Suprapubic skin (tissue), 4 donors: ENCODE measurements around the gene CAPN10.

Source experiments
- EP300 ChIP-seq: sonication (generic); formaldehyde crosslinking; IDR thresholded peaks from one replicate; pipeline ENCODE4 v1.6.1; 2017; ENCODE audit warnings: antibody characterized with exemption
- POLR2A ChIP-seq, 2 donors: fragments of 450-650 bp; IDR thresholded peaks; one replicate each; pipeline ENCODE4 v1.6.1; 2017; ENCODE audit warnings: antibody characterized with exemption in 2 of 2, mild to moderate bottlenecking in 2 of 2, moderate library complexity in 2 of 2
- POLR2AphosphoS5 ChIP-seq, 3 donors: sonication (generic); formaldehyde crosslinking; IDR thresholded peaks; one replicate each; pipeline ENCODE4 v1.6.1; 2017; ENCODE audit warnings: antibody characterized with exemption in 3 of 3
- TF ChIP-seq, protein P1 (sequence below), 2 donors: fragments of 200-600 bp in 1 of 2; fragments of 450-650 bp in 1 of 2; sonication (generic) in 1 of 2; IDR thresholded peaks; one replicate each; pipeline ENCODE4 v1.5.1; 2016 to 2019; ENCODE audit warnings: antibody characterized with exemption in 2 of 2, mild to moderate bottlenecking in 1 of 2, moderate library complexity in 1 of 2

DNA sequence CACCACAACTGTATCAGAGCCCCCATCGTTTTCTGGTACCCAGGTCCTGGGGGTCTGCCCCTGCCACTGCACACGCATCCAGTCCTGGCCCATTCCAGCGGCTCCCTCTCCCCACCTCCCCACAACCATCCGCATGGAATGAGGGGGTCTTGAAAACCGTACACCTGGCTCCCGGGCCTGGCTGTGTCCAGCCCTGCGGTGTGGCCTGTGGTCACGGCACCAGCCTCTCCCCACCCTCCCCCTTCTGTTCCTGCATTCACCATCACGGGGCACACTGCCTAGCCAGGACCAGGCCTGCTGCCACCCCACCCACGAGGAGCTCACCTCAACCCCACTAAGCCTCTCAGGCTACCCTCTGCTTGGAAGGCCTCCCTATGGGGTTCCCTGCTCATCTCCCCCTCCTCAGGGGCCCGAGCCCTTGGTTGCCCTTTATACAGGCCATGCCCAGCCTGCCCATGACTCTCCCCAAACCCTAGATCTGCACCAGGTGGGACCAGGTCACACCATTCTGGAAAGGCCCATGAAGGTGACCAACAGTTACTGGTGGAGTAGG is 50.1 kb downstream of the CAPN10 start:
- TF ChIP-seq EP300: no peak
- TF ChIP-seq POLR2A (IDR thresholded peaks at IDR 0.05): no peak
- TF ChIP-seq, protein P1, sequence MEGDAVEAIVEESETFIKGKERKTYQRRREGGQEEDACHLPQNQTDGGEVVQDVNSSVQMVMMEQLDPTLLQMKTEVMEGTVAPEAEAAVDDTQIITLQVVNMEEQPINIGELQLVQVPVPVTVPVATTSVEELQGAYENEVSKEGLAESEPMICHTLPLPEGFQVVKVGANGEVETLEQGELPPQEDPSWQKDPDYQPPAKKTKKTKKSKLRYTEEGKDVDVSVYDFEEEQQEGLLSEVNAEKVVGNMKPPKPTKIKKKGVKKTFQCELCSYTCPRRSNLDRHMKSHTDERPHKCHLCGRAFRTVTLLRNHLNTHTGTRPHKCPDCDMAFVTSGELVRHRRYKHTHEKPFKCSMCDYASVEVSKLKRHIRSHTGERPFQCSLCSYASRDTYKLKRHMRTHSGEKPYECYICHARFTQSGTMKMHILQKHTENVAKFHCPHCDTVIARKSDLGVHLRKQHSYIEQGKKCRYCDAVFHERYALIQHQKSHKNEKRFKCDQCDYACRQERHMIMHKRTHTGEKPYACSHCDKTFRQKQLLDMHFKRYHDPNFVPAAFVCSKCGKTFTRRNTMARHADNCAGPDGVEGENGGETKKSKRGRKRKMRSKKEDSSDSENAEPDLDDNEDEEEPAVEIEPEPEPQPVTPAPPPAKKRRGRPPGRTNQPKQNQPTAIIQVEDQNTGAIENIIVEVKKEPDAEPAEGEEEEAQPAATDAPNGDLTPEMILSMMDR (IDR thresholded peaks at IDR 0.05): no peak
- no peak for TF ChIP-seq POLR2AphosphoS5 (IDR thresholded peaks at IDR 0.05)
